ENCODE measurements around the gene ZNF133. TPM values are rescaled to one million over a fixed set of nuclear protein-coding genes. Genes with fewer than 3 reads are reported as not detected.

ZNF133 gene
- polyA plus RNA-seq, 4 donors: 24.2 to 35.4 (median 29.7) TPM

DNA sequence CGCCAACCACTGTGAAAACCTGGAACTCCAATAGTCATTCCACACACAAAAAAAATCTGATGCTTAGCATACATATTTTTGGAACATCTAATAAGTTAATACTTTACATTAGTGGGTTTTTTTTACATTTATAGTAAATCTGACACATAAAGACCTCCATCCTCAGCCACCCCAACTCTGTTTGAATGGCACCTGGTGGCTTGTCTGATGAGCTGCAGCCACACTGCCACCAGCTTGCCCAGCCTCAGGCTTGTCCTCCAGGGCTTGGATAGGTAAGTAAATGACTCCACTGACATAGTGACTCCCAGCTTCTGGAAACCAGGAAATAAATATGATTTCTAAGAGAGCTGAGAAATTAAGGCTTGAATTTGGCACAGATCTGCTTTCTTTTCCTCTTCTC lies 71.5 kb downstream of the ZNF133 start:
- DNase-seq (ENCODE audit: low read depth in 4 of 4, low spot score in 2 of 4): no peak

DNA sequence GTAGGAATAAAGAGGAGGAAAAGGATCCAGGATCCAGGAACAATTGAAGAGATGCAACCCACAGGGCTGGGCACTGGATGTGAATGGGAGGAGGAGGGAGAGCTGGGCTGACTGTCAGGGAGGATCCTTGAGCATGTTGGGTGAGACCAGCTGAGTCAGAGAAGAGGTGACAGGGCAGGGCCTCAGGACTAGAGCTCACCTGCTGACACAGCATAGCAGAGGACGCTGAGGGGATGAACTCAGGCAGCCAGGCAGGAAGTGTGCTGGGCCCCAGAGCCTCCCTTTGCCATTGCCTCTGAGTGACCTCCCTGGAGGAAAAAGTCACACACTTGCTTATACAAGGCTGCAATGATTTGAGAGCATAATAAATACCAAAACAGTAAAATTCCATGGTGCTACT lies 72.3 kb downstream of the ZNF133 start:
- DNase-seq (ENCODE audit: low read depth in 4 of 4, low spot score in 2 of 4): no peak

DNA sequence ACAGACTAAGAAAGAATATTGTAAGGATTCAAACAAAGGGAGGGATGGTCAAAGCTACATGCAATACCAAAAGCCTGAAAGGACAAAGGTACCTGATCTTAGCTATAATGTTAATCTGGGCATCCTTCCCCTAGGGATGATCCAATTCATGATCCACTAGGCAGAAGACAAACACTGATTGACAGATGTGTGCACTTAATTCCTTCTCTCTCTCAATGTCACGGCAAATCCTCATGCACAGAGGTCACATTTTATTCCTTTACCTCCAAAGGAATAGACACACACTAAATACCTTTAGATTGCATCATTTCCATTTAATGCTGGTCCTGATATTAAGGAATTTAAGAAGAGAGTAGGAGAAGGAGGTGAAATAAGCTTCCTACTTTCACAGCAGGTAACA lies 73.4 kb downstream of the ZNF133 start:
- DNase-seq (ENCODE audit: low read depth in 4 of 4, low spot score in 2 of 4): no peak

DNA sequence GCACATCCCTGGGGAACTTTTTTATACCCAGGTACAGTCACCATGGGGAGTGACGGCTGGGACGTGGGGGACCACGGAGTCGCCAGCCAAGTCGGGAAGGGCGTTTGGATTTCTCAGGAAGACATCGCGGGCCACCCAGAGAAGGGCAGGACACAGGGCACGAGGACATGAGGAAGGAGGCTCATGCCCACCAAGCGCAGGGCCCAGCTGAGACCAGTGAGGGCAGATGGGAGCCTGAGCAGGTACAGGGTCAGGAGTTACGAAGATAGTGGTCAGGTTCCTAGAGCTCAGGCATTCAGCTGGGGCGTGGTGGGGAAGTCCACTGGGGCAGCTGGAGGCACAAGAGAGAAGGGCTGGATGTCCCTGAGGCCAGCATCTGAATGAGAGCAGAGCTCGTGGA lies 74.6 kb downstream of the ZNF133 start:
- DNase-seq (ENCODE audit: low read depth in 4 of 4, low spot score in 2 of 4): no peak

DNA sequence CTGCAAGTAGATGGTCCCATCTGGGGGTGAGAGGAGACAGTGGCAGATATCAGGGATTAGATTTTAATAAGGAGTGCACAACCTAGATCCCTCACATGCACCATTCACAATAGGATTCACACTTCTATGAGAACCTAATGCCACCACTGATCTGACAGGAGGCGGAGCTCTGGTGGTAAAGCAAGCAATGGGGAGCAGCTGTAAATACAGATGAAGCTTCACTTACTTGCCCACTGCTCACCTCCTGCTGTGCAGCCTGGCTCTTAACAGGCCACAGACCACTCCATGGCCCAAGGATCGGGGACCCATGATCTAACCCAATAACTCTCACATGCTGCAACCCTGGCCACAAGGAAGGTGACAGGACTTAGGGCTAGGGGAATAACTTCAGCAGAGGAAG lies 75.4 kb downstream of the ZNF133 start:
- no peak for DNase-seq (ENCODE audit: low read depth in 4 of 4, low spot score in 2 of 4)

DNA sequence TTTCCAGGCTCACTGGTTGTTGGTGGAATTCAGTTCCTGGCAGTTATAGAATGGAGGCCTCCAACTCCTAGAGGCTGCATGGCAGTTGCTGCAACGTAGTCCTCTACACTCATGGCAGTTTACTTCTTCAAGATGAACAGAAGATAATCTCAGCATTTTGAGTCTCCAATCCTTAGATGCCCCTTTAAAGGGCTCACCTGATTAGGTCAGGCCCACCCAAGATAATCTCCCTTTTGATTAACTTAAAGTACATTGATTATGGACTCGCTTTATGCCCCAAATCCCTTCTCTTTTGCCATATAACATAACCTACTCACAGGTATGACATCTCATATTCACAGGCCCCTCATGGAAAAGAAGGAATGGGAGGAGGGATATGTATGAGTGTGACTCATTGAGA lies 76.4 kb downstream of the ZNF133 start:
- DNase-seq (ENCODE audit: low read depth in 4 of 4, low spot score in 2 of 4): no peak

Other genes with a start within 250 kb of the ZNF133 start
- 1 to 10 TPM in 2 of 4 donors, under 1 TPM in 2; 0.54 to 1.5 (median 1.1) TPM for gene OVOL2, start 230.6 kb upstream of the ZNF133 start, polyA plus RNA-seq (ENCODE audit: insufficient read length in 4 of 4)
- 10 to 100 TPM; 25.4 to 28.1 (median 27.5) TPM for gene KAT14, start 150.7 kb upstream of the ZNF133 start, polyA plus RNA-seq (ENCODE audit: insufficient read length in 4 of 4)
- 10 to 100 TPM; 16.8 to 22.1 (median 18.5) TPM for gene PET117, start 150.7 kb upstream of the ZNF133 start, polyA plus RNA-seq (ENCODE audit: insufficient read length in 4 of 4)
- gene DZANK1, start 178.5 kb downstream of the ZNF133 start, polyA plus RNA-seq (ENCODE audit: insufficient read length in 4 of 4): 1 to 10 TPM; 5.7 to 9.9 (median 7.0) TPM
- 10 to 100 TPM; 16.2 to 21.6 (median 18.1) TPM for gene POLR3F, start 178.9 kb downstream of the ZNF133 start, polyA plus RNA-seq (ENCODE audit: insufficient read length in 4 of 4)
- gene RBBP9, start 208.7 kb downstream of the ZNF133 start, polyA plus RNA-seq (ENCODE audit: insufficient read length in 4 of 4): 10 to 100 TPM; 27.9 to 33.5 (median 32.0) TPM
- gene SEC23B, start 219.4 kb downstream of the ZNF133 start, polyA plus RNA-seq (ENCODE audit: insufficient read length in 4 of 4): 10 to 100 TPM; 60.2 to 69.9 (median 63.5) TPM